Stimulated activated CD4-positive, alpha-beta T cell treated with anti-CD3 and anti-CD28 coated beads, Interleukin-2, amount 100 ng/mL, for 24 hours (primary cell): Measurements from ENCODE around the gene CCNB2.
"Not testable (repeated sequence)": the region's sequence is repeated elsewhere in the genome, so short reads cannot be mapped to it uniquely, and the experiment has no call there.

Source experiments
- DNase-seq, 2 donors: peaks; one replicate each; pipeline ENCODE4 v3.0.0-alpha.2; 2020

Gene CCNB2

DNA sequence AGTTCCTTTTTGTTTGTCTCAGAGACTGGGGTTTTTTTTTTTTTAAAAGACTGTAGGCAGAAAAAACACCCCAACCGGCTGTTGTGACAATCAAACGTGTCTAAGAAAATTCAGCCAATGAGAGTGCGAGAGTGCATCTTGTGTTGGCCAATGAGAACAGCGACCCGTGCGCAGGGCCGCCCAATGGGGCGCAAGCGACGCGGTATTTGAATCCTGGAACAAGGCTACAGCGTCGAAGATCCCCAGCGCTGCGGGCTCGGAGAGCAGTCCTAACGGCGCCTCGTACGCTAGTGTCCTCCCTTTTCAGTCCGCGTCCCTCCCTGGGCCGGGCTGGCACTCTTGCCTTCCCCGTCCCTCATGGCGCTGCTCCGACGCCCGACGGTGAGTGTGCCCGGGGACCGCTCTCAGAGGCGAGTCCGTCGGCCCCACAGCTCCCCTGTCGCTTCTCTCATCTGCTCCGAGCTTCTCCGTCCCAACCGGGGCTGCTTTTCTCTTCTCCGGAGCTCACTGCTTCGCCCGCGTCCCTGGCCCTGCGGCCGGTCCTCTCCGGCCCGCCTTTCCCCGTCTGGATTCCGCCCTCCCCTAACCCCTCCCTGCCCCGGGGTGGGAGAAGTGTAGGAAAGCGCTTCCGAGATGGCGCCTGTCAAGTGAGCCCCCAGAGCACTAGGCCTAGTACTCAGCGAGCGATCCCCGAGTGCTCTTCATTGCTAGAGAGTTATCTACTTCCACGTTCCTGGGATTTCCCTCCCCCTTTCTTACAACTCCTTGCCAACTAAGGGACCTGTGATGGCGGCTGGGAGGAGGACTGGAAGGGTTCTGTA lies at the start of gene CCNB2:
Gene CCNB2, plus strand, starts transcription at position 235 of the 821 bp plus-strand sequence. Its CDS starts 123 bp downstream, at position 358.
- DNase-seq = peak; percentile 80 to 81

DNA sequence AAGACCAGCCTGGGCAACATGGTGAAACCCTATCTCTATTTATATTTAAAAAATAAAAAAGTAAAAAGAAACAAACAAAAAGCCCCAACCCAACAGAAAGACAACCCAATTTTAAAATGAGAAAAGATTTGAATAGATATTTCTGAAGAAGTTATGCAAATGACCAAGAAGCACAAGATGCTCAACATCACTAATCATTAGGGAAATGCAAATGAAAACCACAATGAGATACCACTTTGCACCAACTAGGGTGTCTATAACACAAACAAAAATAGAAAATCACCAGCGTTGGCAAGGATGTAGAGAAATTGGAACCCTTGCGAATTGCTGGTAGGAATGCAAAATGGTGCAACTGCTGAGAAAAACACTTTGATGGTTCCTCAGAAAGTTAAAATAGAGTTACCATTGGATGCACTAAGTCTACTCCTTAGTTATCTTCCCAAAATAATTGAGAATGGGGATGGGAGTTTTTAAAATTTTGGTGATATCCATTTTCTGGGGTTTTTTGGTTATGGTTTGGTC lies 45.8 kb upstream of the CCNB2 start:
- no peak for DNase-seq

DNA sequence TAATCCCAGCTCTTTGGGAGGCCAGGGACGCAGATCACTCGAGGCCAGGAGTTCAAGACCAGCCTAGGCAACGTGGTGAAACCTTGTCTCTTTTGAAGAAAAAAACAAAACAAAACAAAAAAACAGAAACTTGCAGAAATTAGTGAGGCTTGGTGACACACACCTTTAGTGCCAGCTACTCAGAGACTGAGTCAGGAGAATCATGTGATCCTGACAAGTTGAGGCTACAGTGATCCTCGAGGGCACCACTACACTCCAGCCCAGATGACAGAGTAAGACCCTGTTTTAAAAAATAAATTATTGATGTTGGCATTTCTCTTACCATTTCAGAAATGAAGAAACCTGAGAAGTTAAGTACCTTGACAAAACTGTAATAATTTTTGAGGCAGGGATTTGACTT lies 44.6 kb upstream of the CCNB2 start:
- DNase-seq = no peak

DNA sequence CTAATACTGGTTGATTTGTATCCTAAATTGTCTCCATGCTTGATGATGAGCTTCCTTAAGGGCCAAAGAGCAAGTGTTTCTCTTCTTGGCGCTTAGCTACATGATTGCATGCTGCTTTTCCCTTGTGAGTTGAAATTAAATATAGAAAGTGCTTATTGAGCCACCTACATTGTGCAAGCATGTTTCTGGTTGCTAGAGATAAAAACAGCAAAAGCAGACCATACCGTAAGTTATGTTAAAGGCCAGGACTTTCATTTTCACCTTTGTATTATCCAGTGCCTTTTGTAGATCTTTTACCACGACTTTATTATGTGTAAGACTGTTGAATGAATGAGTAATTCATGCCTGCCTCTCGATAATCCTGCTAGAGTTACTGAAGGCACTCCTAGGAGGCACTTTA lies 41.9 kb upstream of the CCNB2 start:
- DNase-seq = no peak

GRCh38 chr15:59069430-59069829 lies 35.5 kb upstream of the CCNB2 start:
- no peak for DNase-seq

- DNase-seq = no peak
Observed at GRCh38 chr15:59074607-59075006, 30.3 kb upstream of the CCNB2 start.

- no peak for DNase-seq
Observed at GRCh38 chr15:59087731-59088130, 17.2 kb upstream of the CCNB2 start.

DNA sequence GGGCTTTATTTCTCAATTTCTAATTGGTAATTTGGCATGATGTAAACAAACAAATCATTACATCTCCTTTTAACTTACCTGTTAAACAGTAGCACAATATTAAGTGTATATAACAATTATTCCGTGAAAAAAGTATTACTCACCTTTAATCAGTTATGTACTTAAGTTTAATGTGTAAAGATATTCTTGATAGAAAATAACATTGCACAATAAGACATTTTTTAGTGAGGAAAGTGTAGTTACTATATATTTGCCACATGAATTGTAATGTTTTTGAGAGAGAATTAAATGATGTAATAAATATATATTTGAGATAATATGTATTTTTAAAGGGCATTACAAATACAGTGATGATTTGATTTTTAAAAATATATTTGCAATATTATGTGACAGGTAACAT lies 10.9 kb upstream of the CCNB2 start:
- no peak for DNase-seq

GRCh38 chr15:59096429-59096828 lies 8.5 kb upstream of the CCNB2 start:
- DNase-seq = no peak

DNA sequence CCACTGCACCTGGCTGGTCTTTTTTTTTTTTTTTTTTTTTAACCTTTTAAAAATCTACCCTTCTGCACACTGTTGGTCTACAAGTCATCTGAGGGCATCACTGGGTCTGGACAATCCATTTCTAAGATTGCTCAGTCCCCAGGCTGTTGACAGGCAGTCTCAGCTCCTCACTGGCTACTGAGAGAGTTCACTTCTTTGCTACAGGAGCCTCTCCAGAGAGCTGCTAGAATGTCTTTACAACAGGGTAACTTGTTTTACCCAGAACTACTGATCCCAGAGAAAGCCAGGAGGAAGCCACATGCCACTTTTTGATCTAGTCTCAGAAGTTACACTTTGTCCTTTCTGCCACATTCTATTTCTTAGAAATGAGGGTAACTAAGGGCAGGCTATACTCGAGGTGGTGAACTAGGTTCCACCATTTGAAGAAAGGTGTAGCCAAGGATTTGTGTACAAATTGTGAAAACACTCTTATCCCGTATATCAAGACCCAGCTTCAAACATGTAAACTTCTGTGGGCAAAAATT lies 5.7 kb upstream of the CCNB2 start:
- DNase-seq = no peak

- no peak for DNase-seq
Observed at GRCh38 chr15:59104602-59104911, 389 bp upstream of the CCNB2 start.

- no peak for DNase-seq
Observed at GRCh38 chr15:59105854-59106253, 908 bp downstream of the CCNB2 start.

DNA sequence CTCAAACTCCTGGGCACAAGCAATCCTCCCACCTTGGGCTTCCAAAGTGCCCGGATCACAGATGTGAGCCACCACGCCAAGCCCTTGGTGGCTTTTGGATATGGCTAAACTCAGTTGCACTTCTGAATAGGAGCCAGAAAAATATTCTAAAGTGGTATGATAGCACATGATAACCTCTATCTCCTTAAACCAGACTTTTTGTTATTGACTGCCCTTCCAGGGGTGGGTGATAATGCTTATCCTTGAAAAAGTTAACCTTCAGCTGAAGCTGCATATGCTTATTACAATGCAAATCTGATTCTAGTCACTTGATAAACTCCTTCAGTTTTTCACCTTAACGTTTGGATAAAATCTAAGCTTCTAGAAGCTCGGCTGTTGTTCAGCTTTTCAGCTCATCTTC lies 6.3 kb downstream of the CCNB2 start:
- no peak for DNase-seq

- no peak for DNase-seq
Observed at GRCh38 chr15:59115047-59115446, 10.1 kb downstream of the CCNB2 start.

GRCh38 chr15:59116141-59116540 lies 11.2 kb downstream of the CCNB2 start:
- DNase-seq = no peak

GRCh38 chr15:59116771-59117170 lies 11.8 kb downstream of the CCNB2 start:
- DNase-seq = no peak

- no peak for DNase-seq
Observed at GRCh38 chr15:59119625-59120024, 14.7 kb downstream of the CCNB2 start.

- DNase-seq = no peak
Observed at GRCh38 chr15:59120937-59121336, 16.0 kb downstream of the CCNB2 start.

GRCh38 chr15:59124261-59124660 lies 19.3 kb downstream of the CCNB2 start:
- no peak for DNase-seq

GRCh38 chr15:59125683-59126082 lies 20.7 kb downstream of the CCNB2 start:
- DNase-seq = not testable (repeated sequence)

DNA sequence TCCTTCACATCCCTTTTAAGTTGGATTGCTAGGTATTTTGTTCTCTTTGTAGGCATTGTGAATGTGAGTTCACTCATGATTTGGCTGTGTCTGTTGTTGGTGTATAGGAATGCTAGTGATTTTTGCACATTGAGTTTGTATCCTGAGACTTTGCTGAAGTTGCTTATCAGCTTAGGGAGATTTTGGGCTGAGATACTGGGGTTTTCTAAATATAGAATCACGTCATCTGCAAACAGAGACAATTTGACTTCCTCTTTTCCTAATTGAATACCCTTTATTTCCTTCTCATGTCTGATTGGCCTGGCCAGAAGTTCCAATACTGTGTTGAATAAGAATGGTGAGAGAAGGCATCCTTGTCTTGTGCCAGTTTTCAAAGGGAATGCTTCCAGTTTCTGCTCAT lies 22.3 kb downstream of the CCNB2 start:
- not testable (repeated sequence) for DNase-seq

- DNase-seq = no peak
Observed at GRCh38 chr15:59131456-59131855, 26.5 kb downstream of the CCNB2 start.

DNA sequence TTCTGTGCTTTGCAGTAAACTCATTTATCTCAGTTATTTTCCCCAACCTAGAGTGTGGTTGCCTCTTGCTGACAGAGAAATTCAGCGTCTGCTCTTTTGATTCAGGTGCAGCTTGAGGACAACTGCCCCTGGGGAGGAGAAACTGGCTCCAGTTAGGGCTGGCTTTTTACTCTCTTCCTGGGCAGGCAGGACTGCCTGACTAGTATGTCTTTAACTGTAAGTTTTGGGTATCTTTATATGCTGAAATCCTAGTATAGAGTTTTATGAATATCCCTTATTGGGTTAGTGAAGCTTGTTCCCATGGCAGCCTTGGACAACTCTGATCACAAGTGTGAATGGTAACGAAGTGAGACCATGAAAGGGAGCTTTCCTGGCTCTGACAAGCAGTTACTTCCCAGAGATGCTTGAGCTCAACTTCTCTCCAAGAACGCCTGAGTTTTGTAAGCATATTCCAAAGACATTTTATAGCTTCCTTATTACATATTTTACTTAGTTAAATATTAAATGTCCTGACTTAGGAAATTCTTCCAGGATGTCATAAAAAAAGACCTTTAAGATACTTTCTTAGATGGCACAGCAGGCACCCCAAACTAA lies 27.1 kb downstream of the CCNB2 start:
- DNase-seq = no peak

- DNase-seq = no peak
Observed at GRCh38 chr15:59133929-59134427, 29.0 kb downstream of the CCNB2 start.
